ENCODE data around the gene DDB1.

Gene DDB1

DNA sequence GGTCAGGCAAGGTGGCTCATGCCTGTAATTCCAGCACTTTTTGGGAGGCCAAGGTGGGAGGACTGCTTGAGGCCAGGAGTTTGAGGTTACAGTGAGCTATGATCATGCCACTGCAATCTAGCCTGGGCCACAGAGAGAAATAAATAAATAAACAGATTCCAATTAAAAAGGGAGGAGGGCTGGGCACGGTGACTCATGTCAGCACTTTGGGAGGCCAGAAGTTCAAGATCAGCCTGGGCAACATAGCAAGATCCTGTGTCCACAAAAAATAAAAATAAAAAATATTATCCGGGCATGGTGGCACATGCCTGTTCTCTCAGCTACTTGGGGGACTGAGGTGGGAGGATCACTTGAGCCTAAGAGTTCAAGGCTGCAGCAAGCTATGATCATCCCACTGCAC is 21.3 kb upstream of the DDB1 start:
- no peak for DNase-seq

DNA sequence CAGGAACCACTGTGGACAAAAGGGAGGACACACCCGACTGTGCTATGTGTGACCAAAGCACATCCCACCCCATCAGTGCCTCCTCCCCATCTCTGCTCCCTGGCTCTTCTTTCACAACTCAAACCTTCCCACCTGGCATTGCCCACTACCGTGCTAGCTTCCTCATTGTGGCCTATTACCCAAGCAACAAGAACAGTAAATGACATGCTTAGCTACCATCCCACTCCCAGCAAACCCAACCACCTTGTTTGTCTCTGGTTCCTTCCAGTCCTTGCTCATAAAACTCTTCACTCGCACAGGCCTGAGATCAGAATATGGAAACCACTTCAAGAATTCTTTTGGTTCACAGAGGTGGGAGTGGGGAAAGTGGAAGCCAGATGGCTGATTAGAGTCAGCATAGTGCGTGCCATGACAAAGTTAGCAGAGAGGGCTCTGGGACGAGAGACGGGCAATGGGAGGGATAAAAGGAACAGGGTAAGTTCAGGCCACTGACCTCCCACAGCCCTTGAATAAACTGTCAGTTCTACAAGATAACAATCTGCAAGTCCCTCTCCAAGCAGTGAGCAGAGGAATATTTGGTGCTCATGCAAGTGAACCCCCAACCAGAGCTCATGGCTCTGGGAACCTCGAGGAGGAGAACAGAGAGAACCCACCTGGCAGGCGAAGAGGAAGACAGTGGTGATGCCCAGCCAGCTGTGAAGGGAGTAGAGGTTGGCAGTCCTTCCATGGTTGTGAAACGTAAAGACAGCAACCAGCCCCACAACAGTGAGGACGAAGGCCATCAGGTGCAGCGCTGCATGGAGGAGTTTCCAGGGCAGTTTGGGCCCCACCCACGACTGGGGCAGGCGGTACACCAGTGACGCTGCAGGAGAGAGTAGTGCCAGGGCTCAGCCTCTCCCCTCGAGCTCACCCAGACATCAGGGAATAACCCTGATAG is 20.5 kb upstream of the DDB1 start:
- no peak for DNase-seq

DNA sequence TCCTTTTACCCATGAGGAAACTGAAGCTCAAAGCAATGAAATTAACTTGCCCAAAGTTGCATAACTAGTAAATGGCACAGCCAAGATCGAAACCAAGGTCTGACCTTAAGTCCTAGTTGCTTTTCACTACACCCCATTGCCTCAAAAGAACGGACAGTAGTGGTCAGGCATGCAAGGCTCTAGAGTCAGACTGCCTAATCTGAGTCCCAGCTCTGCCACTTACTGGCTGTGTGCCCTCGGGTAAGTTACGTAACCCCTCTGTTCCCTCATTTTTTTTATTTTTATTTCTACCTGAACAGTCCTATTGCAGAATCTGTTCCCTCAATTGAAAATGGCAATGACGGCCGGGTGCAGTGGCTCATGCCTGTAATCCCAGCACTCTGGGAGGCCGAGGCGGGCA is 19.1 kb upstream of the DDB1 start:
- no peak for DNase-seq

DNA sequence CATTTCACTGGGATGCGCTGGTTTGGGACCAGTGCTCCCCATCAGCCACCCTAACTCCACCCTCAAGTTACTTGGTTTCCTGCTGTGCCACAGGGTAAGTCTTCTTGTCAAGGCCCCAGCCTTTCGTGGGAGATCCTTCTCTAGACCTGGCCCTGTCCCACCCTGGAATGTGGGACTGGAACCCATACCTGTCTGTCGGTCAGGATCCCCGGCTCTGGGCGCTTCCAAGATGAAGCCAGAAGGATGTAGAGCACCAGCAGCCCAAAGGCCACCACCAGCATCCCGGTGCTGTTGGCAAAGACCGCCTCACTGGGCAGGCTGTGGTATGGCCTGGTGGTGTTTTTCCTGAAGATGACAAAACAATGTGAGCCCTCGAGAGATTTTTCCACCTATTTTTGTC is 17.9 kb upstream of the DDB1 start:
- DNase-seq: no peak

DNA sequence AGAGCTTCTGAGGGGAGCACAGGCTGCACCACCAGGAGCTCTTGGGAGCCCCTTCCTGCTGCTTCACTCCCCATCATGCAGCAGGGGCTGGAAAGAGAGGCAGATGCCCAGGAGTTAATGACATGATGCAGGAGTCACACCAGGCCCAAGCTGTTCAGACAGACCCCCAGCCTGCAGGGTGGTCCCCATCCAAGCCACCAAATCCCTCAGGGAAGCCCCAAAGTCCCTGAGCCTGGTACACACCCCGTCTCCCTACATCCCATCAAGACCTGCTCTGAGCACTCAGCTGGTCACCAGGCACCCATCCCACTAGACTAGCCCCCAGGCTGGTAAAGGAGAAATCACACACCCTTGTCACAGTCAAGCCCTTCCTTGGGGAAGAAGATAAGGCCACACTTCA is 17.4 kb upstream of the DDB1 start:
- no peak for DNase-seq

DNA sequence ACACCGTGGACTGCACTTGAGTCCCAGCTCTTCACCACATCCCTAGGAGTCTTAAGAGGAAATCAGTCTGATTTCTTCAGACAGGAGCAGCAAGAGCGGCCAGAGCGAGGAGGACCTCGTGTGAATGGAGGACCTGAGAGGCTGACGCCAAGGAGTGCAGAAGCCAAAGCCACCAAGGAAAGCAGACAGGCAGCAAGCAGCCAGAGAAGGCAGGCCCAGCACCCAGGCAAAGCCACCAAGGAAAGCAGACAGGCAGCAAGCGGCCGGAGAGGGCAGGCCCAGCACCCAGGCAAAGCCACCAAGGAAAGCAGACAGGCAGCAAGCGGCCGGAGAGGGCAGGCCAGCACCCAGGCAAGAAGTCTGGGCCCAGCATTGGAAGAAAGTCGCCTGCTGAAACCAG is 17.0 kb upstream of the DDB1 start:
- DNase-seq: no peak

DNA sequence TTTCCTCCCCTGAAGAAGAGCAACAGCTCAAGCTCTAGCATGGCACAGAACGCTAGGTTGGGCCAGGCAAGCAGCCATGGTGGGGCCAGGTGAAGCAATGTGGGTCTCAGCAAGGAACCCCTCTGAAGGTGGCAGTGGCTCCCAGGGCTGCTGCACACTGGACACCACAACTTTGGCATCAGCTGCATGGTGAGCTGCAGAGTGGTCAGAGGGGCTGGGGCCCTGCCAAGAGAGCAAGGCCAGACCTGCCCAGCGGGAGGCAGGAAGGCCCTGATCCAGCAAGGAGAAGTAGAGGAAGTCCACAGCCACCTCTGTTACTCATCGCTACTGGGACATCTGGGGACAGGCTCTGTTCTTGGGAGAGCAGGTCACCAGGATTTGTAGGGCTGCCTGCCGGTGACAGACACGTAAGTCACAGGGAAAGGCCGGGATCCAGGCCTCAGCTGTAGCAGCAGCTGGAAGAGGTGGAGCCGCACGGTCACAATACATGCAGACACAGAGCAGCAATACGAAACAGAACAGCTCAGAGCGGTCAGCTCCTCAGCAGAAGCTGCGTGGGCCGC is 16.4 kb upstream of the DDB1 start:
- no peak for DNase-seq

DNA sequence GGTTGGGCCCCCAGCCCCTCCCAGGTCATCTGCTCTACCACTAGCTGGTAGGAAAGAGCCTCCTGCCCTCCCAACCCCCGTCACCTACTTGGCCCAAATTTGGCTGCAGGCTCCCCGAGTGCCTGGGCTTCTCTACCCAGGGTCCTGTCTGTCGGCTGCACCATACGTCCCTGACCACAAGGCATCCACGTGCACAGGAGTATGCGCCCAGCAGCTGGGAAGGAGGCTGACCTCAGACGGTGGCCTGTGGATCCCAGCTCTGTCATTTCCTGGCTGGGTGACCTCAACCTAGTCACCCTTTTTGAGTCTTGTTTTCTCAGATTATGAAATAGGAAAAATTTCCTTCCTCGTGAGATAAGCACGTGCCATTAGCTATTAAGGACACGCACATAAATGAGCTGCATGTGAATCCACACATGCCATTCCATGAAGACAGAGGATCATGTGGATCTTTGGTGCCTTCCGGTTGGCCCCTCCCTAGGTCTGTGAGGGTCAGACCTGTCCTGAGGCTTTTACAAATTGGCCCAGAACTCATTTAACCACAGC is 15.1 kb upstream of the DDB1 start:
- peak; percentile 42 for DNase-seq

DNA sequence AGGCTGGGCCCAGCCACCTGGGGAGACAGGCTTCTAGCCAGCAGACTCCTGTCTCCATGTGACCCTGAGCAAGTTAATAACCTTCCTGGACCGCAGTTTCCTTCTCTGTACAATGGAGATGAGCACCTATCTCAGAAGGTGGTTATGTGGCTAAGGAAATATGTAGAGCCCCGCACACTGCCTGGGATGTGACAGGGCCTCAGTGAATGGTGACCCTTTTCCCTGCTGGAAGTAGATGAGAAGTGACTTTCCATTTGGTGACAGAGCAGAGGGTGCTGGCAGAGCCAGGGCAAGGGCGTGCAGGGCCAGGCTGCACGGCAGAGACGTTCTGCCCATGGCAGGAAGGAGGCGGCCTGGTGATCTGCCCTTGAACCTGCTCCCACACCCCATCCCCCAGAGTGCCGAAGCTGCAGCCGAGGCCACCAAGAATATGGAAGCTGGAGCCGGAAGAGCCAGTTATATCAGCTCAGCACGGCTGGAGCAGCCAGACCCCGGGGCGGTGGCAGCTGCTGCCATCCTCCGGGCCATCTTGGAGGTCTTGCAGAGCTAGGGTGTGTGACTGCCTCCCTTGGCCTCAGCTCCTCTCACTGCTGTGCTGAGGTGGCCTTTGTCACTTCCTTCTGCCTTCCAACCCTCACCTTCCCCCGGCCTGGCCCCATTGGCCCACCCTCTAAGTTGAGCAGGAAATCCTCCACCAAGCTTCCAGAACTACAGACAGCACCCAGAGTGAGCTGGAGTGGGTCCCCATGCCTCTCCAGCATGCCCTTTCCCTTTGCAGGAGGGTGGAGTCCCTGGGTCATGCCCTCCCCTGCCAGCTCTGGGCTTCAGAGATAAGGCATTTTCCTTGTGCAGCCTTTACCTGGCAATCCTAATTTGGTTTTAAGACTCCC is 13.3 kb upstream of the DDB1 start:
- DNase-seq: no peak

DNA sequence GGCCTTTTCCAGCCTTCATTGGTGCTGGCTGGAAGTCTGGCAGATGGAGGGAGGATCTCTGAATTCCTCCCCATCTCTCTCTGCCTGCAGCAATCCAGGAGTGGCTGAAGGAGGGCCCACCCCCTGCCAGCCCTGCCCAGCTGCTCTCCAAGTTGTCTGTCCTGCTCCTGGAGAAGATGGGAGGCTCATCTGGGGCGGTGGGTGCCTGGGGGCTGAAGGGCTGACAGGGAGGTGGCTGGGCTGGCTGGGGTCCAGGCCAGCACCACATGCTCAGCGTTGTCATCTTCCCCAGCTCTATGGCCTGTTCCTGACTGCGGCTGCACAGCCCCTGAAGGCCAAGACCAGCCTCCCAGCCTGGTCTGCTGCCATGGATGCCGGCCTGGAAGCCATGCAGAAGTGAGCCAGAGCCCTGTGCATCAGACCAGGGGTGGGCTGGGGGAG is 12.3 kb upstream of the DDB1 start:
- DNase-seq: peak; percentile 9

DNA sequence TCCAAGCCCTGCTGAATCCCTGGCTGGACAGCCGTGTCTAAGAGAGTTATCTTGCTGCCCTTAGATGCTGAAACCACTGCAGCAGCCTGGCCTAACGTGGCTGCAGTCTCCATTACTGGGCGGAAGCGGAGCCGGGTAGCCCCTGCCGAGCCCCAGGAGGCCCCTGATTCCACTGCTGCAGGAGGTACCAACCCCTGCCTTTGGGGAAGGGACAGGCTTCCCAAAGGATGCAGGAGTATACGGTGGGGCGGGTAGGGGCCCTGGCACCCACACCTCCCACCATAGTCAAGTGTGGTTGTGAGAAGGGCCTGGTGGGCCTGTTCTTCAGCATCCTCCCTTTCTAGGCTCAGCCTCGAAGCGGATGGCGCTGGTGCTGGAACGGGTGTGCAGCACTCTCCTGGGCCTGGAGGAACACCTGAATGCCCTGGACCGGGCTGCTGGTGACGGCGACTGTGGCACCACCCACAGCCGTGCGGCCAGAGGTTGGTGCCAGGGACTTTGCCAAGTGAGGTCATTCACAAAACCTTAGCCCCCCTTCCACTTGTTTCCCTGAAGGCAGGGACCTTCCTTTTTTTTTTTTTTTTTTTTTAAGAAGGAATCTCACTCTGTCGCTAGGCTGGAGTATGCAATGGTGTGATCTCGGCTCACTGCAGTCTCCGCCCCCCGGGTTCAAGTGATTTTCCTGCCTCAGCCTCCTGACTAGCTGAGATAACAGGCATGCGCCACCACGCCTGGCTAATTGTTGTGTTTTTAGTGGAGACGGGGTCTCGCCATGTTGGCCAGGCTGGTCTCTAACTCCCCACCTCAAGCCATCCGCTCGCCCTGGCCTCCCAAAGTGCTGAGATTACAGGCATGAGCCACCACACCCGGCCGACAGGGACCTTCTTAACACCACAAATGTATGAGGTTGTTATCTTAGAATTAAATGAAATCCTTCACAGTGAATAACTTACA is 11.2 kb upstream of the DDB1 start:
- DNase-seq: no peak

DNA sequence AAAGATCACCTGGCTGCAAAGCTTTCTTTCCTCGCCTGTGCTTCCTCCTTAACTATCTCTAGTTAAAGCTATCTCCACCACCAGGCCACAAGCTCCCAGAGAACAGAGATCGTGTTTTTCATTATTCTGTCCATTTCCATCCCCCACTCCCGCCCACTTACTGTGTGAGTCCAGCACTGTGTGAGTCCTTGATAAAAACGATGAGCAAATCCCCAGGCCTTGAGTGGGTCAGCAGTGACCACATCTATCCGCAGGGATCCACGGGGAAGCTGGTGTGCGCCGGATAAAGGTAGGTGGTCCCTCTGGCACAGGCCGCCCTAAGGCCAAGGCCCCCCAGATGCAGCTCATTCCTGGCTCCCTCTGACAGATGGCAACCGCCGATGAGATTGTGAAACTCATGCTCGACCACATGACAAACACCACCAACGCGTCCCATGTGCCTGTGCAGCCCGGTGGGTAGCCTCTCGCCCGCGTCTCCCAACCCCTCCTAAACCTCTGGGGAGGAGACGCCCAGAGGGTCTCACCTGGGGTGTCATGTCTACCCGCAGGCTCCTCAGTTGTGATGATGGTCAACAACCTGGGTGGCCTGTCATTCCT is 9.4 kb upstream of the DDB1 start:
- DNase-seq: no peak

DNA sequence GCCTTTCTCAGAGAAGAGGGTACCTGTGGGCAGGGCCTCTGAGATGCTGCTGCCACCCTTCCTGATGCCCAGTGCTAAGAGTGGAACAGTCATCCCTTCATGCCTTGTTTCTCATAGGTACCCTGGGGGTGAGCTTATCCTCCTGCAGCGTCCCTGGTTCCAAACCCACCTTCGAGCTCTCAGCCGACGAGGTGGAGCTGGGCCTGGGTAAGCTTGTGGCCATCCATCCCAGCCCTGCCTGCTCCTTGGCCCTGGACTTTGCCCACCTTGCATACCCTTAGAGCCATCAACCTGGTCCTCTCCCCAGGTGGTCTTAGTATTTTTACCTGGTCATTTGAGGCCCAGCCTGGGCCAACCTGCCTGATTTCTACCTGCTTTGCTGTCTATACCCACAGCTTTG is 8.8 kb upstream of the DDB1 start:
- DNase-seq: no peak

DNA sequence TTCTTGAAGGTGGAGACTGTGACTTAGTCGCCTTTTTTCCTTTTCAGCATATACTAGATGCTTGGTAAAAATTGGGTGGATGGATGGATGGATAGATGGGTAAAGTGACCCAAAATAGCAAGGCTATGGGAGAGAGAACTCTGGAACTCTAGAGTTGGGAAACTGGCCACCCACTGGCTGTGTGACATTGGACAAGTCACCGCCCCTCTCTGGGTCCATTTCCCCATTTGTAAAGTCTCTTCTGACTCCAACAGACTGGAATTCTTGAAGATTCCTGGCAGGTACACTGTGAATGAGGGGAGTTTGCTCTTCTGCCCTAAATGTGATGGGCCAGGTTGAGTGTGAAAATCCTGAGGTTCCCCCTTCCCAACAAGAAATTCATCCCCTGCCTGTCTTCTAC is 8.1 kb upstream of the DDB1 start:
- no peak for DNase-seq

DNA sequence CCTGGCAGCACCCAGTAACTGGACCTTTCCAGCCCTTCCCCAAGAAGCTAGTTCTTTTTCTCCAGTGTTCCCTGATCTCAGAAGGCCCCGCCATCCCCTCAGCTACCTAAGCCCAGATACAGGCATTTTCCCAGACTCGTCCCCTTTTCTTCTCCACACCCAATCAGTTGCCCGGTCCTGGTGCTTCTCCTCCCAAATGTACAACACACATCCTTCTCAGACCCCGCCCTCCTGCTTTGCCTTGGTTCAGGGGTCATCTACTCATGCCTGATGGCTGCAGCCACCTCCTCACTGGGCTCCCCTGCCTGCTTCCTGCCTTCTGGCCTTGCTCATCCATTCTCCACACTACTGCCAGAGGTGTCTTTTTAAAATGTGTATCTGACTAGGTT is 6.6 kb upstream of the DDB1 start:
- DNase-seq: no peak

DNA sequence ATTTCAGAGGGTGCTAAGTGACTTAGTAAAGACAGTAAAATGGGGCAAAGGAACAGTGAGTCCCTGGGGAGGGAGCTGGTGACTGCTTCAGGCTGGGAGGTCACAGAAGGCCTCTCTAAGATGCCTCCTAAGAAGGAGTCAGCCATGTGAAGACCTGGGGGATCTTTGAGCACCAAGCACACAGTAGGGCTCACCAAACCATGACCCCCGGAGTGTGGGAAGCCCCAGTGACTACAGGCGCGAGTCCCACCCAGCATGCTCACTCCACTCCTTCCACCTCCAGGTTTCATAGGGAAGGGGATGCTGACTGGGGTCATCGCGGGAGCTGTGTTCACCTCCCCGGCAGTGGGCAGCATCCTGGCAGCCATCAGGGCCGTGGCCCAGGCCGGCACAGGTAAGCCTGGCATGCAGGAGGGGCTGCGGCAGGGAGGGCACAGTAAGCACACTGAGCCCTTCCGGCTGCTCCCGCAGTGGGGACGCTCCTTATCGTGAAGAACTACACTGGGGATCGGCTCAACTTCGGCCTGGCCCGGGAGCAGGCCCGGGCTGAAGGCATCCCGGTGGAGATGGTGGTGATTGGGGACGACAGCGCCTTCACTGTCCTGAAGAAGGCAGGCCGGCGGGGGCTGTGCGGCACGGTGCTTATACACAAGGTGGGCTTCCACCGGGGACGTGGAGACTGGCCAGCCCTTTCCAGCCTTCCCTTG is 6.0 kb upstream of the DDB1 start:
- no peak for DNase-seq

DNA sequence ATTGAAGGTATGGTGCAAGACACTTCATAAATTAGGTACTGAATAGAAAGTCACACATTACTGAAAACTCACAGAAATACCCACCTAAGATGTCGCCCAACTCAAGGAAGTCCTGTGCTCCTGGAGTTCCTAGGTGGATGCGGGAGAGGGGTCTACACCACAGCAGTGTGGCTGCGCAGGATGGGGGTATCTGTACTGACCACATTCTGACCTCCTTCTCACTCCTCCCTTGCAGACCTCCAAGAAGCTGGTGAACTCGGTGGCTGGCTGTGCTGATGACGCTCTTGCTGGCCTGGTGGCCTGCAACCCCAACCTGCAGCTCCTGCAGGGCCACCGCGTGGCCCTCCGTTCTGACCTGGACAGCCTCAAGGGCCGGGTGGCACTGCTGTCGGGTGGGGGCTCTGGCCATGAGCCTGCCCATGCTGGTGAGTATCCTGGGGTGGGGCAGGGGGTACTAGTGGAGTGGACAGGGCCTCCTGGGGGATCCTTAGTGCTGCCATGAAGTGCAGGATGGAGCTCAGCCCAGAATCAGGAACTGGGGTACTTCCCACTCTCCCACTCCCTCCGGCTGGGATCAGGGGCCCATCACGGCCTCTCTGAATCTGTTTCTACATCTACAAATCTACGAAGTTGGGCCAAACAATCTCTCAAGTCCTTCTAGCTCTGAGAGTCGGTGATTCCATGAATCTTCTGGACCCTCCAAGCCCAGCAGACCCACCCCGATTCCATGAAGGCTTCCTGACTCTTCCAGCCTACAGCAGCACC is 5.0 kb upstream of the DDB1 start:
- DNase-seq: no peak

DNA sequence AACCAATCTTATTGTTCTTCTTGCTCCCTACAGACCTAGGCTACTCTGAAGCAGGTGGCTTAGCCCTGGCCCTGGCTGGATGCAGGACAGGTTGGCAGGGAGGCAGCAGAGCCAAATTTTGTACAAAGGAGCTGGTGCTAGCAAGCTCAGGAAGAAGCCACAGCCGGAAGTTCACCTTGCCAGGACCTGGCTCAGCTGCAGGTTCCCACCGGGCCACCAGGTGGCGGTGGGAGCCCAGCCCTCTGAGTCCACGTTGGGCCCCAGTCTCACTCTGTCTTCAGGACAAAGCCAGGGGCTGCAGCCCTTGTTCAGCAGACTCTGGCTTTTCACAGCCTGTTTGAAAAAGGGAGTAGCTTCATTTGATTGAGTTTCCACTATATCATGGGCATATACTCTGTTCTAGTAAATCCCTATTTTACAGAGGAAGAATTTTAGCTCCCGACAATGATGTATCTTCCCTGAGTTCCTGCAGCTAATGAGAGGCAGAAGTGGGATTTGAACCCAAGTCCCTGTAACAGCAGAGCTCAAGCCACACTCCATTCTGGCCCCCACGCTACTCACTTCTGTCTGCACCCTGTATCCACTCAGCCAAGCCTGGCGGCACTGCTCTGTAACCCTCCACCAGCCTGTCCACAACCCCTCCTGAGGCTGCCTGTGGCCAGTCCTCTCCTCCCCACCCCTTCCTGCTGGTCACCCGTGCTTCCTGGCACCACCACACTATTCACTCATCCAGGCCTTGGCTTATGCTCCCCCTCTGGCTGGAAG is 3.4 kb upstream of the DDB1 start:
- peak; percentile 71 for DNase-seq

DNA sequence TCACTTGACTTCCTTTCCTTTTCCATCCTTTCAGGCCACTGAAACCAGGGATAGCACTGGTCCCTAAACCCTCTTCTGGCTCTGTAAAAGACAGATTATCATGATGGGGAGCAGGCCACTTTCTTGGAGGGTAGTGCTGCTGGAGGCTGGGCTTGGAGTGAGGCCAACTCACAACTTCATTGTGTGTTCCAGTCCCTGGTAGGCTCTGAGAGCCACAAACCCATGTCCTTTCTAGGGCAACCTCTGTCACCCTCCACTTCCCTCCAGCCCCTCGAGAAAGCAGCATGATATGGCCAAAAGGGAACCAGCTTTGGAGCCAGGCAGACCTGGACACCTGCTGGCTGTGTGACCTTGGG is 2.4 kb upstream of the DDB1 start:
- no peak for DNase-seq
